Loucy (cell line): Measurements from ENCODE around the gene SPOCK3.

ENCODE experiments used
- EZH2phosphoT487 ChIP-seq: fragments of 200-600 bp; IDR thresholded peaks from 2 replicates; pipeline ENCODE4 v1.6.1; 2018; ENCODE audit warnings: antibody characterized with exemption, mild to moderate bottlenecking, moderate library complexity, borderline replicate concordance
- TF ChIP-seq, protein P1 (sequence below): fragments of 200-600 bp; sonication (generic); conservative IDR thresholded peaks from 2 replicates; pipeline ENCODE4 v1.5.1; 2014; ENCODE audit warnings: mild to moderate bottlenecking, antibody characterized with exemption, low read length

DNA sequence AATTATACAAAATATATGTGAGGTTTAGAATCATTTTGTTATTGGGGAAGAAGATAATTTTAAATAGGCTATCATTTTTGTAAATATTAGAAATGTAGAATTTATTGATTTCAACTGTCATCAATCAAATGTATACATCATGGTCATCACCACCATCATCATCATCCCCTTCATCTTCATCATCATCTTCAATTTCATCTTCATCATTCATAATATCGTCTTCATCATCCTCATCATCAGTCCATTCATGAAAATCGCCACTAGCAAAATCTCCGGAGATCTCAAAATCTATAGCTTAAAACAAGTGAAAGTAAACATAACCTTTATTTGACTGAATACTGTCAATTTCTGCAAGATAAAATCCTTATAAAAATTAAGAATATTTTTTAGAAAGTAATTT is 499.5 kb downstream of the SPOCK3 start:
- TF ChIP-seq, protein P1, sequence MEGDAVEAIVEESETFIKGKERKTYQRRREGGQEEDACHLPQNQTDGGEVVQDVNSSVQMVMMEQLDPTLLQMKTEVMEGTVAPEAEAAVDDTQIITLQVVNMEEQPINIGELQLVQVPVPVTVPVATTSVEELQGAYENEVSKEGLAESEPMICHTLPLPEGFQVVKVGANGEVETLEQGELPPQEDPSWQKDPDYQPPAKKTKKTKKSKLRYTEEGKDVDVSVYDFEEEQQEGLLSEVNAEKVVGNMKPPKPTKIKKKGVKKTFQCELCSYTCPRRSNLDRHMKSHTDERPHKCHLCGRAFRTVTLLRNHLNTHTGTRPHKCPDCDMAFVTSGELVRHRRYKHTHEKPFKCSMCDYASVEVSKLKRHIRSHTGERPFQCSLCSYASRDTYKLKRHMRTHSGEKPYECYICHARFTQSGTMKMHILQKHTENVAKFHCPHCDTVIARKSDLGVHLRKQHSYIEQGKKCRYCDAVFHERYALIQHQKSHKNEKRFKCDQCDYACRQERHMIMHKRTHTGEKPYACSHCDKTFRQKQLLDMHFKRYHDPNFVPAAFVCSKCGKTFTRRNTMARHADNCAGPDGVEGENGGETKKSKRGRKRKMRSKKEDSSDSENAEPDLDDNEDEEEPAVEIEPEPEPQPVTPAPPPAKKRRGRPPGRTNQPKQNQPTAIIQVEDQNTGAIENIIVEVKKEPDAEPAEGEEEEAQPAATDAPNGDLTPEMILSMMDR = no peak
- no peak for TF ChIP-seq EZH2phosphoT487
